ENCODE data around the gene ZFP69B.

DNA sequence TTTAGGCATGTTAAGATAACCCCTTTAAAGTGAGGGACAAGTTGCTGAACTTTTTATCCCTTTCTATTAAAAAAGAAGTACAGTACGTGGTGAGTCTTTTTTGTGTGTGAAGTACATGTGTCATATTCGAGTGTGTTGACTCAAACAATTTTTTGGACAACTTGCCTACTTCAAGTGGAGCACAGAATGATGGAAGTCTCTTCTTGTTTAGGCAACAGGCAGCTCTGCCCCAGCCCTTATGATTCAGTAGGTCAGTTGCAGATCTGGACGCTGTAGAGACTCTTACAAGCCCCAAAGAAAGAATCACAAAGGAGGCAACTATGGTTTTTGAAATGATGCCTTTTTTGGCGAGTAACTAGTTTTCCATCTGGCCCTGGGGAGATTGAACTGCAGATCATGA is 14.4 kb upstream of the ZFP69B start:
- TF ChIP-seq, protein P1, sequence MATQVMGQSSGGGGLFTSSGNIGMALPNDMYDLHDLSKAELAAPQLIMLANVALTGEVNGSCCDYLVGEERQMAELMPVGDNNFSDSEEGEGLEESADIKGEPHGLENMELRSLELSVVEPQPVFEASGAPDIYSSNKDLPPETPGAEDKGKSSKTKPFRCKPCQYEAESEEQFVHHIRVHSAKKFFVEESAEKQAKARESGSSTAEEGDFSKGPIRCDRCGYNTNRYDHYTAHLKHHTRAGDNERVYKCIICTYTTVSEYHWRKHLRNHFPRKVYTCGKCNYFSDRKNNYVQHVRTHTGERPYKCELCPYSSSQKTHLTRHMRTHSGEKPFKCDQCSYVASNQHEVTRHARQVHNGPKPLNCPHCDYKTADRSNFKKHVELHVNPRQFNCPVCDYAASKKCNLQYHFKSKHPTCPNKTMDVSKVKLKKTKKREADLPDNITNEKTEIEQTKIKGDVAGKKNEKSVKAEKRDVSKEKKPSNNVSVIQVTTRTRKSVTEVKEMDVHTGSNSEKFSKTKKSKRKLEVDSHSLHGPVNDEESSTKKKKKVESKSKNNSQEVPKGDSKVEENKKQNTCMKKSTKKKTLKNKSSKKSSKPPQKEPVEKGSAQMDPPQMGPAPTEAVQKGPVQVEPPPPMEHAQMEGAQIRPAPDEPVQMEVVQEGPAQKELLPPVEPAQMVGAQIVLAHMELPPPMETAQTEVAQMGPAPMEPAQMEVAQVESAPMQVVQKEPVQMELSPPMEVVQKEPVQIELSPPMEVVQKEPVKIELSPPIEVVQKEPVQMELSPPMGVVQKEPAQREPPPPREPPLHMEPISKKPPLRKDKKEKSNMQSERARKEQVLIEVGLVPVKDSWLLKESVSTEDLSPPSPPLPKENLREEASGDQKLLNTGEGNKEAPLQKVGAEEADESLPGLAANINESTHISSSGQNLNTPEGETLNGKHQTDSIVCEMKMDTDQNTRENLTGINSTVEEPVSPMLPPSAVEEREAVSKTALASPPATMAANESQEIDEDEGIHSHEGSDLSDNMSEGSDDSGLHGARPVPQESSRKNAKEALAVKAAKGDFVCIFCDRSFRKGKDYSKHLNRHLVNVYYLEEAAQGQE (IDR thresholded peaks at IDR 0.05; ENCODE audit: low read depth, low read length): no peak
- TF ChIP-seq NFIC (IDR thresholded peaks at IDR 0.05; ENCODE audit: low read depth, low read length) (no peak), CBFB (IDR thresholded peaks at IDR 0.05; ENCODE audit: low read depth) (no peak), RELA (IDR thresholded peaks at IDR 0.05; ENCODE audit: borderline replicate concordance, partially characterized antibody) (no peak), PAX8 (IDR thresholded peaks at IDR 0.05) (no peak), POLR2A (IDR thresholded peaks at IDR 0.05; ENCODE audit: low read depth, low read length) (no peak), RAD21 (IDR thresholded peaks at IDR 0.05; ENCODE audit: insufficient read depth, low read depth, low read length) (no peak), NFYB (IDR thresholded peaks at IDR 0.05; ENCODE audit: insufficient read depth, low read depth, low read length) (no peak), HDAC2 (IDR thresholded peaks at IDR 0.05) (no peak)
- TF ChIP-seq, protein P2, sequence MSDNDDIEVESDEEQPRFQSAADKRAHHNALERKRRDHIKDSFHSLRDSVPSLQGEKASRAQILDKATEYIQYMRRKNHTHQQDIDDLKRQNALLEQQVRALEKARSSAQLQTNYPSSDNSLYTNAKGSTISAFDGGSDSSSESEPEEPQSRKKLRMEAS (IDR thresholded peaks at IDR 0.05; ENCODE audit: low read depth, low read length): no peak
- TF ChIP-seq, protein P3, sequence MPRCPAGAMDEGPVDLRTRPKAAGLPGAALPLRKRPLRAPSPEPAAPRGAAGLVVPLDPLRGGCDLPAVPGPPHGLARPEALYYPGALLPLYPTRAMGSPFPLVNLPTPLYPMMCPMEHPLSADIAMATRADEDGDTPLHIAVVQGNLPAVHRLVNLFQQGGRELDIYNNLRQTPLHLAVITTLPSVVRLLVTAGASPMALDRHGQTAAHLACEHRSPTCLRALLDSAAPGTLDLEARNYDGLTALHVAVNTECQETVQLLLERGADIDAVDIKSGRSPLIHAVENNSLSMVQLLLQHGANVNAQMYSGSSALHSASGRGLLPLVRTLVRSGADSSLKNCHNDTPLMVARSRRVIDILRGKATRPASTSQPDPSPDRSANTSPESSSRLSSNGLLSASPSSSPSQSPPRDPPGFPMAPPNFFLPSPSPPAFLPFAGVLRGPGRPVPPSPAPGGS (IDR thresholded peaks at IDR 0.05; ENCODE audit: borderline replicate concordance, insufficient read depth, low read depth, low read length, poor library complexity, severe bottlenecking): no peak

All from GM12878 (cell line).